ENCODE data around the gene CFHR4. TPM values are rescaled to one million over a fixed set of nuclear protein-coding genes. Genes with fewer than 3 reads are reported as not detected.

Gene CFHR4
- total and polyA plus RNA-seq, 2 of the 4 experiments (the other 2 are of a cell fraction): not detected

- no peak overlapping the region for H3K14ac ChIP-seq (replicated peaks; ENCODE audit: low read depth, low read length)
- H4K91ac ChIP-seq (ENCODE audit: insufficient read depth, low read depth, low read length): no peak overlapping the region
- dilution Hi-C loops (cut with HindIII; ENCODE audit: low sequenced_read_pairs, unreplicated experiment): no loop called here
- no peak overlapping the region for H2AFZ ChIP-seq (replicated peaks; ENCODE audit: low read length, poor library complexity)
- no peaks in the 10 kb centered on the region for H3K79me1 ChIP-seq (ENCODE audit: low read depth in 1 of 2, low read length in 2 of 2)
- H2AK9ac ChIP-seq (replicated peaks; ENCODE audit: low read depth, low read length, poor library complexity): no peak overlapping the region
- H2BK20ac ChIP-seq (ENCODE audit: low read depth, low read length): no peak overlapping the region
- H4K20me1 ChIP-seq (ENCODE audit: insufficient read depth, low read length): no peaks in the 10 kb centered on the region
- no peak overlapping the region for H4K5ac ChIP-seq (ENCODE audit: low read depth, low read length)
- H3K4me2 ChIP-seq (ENCODE audit: low read depth, low read length): no peak overlapping the region
- no peak for DNase-seq
- H3K23ac ChIP-seq (ENCODE audit: low read depth, low read length): no peak overlapping the region
- no peak overlapping the region for H4K8ac ChIP-seq (ENCODE audit: low read depth in 2 of 2, low read length in 2 of 2)
- no peak overlapping the region for H3K56ac ChIP-seq (ENCODE audit: extremely low read depth, insufficient read depth, low read length)
- in situ Hi-C loops (cut with MboI; ENCODE audit: low sequenced_read_pairs): no loop called here
- no peak overlapping the region for H3K27ac ChIP-seq (ENCODE audit: insufficient read depth, low read length)
- ChIA-PET POLR2A (ENCODE audit: unreplicated experiment) (no interaction called here), CTCF (no interaction called here)
- H3K9me1 ChIP-seq (ENCODE audit: insufficient read depth, low read length): no peaks in the 10 kb centered on the region
- TF ChIP-seq MAZ (IDR thresholded peaks at IDR 0.05; ENCODE audit: borderline replicate concordance, low read depth, low read length) (no peak), RCOR1 (IDR thresholded peaks at IDR 0.05; ENCODE audit: insufficient replicate concordance, low read length) (no peak), BHLHE40 (IDR thresholded peaks at IDR 0.05; ENCODE audit: low read depth, low read length) (no peak), FOS (IDR thresholded peaks at IDR 0.05; ENCODE audit: low read depth, low read length) (no peak), MAFK (IDR thresholded peaks at IDR 0.05; ENCODE audit: low read depth, low read length) (no peak), MXI1 (IDR thresholded peaks at IDR 0.05; ENCODE audit: borderline replicate concordance, low read depth, low read length) (no peak), SMC3 (IDR thresholded peaks at IDR 0.05; ENCODE audit: low read depth, low read length) (no peak), POLR2A (IDR thresholded peaks at IDR 0.05; ENCODE audit: low read depth, low read length) (no peak), CEBPB (IDR thresholded peaks at IDR 0.05; ENCODE audit: low read depth, low read length) (no peak), RFX5 (IDR thresholded peaks at IDR 0.05; ENCODE audit: low read depth, low read length) (no peak), RAD21 (IDR thresholded peaks at IDR 0.05; ENCODE audit: low read length) (no peak), USF2 (IDR thresholded peaks at IDR 0.05; ENCODE audit: low read depth, low read length) (no peak), CTCF (conservative IDR thresholded peaks at IDR 0.05; ENCODE audit: low read depth, low read length) (no peak), ELK1 (IDR thresholded peaks at IDR 0.05; ENCODE audit: borderline replicate concordance, low read depth, low read length) (no peak), NFE2L2 (IDR thresholded peaks at IDR 0.05; ENCODE audit: low read depth, low read length) (no peak), CHD1 (IDR thresholded peaks at IDR 0.05; ENCODE audit: low read depth, low read length) (no peak)
- H3K4ac ChIP-seq (ENCODE audit: low read depth, low read length): no peak overlapping the region
- H3K36me3 ChIP-seq (ENCODE audit: control insufficient read depth, insufficient read depth, low read length): no peaks in the 10 kb centered on the region
- H2BK15ac ChIP-seq (ENCODE audit: low read depth, low read length): no peak overlapping the region
- no peak for ATAC-seq (ENCODE audit: low read depth)
- no peak overlapping the region for H2BK120ac ChIP-seq (ENCODE audit: low read depth, low read length)
- BruUV-seq (replicated peaks): no TSS peak
- no CpG with 5 or more reads among the region's 3 CpGs for WGBS, 2 experiments (ENCODE audit: extremely low coverage in 2 of 2, insufficient read length in 1 of 2)
- no peaks in the 10 kb centered on the region for H3K27me3 ChIP-seq (ENCODE audit: control insufficient read depth, insufficient read depth, low read length)
- H3K9ac ChIP-seq (ENCODE audit: low read depth, low read length): no peak overlapping the region
- no peaks in the 10 kb centered on the region for H3K4me1 ChIP-seq (ENCODE audit: control insufficient read depth, insufficient read depth, low read length)
- H3K9me3 ChIP-seq (ENCODE audit: control insufficient read depth, insufficient read depth, low read length): no peaks in the 10 kb centered on the region
- no peak overlapping the region for H3K18ac ChIP-seq (ENCODE audit: low read depth, low read length)
- no peak overlapping the region for H3K4me3 ChIP-seq (ENCODE audit: insufficient read depth, low read depth, low read length)
- no peak overlapping the region for H2BK5ac ChIP-seq (ENCODE audit: low read depth, low read length, poor library complexity, severe bottlenecking)
- intact Hi-C loops (cut with micrococcal nuclease): no loop called here
- H2AK5ac ChIP-seq (ENCODE audit: low read depth, low read length): no peak overlapping the region
Measured at GRCh38 chr1:196960854-196961253, 73.0 kb downstream of the CFHR4 start.
